COLO668 (cell line): ENCODE data around the gene CIBAR2.
"Not testable (repeated sequence)": the region's sequence is repeated elsewhere in the genome, so short reads cannot be mapped to it uniquely, and the experiment has no call there.

ENCODE experiments used
- DNase-seq: peaks from one replicate; lab custom pipeline; 2025; ENCODE audit not compliant: unreplicated experiment; lab: John Stamatoyannopoulos, UW

Gene CIBAR2

GRCh38 chr16:85128079-85128837 is 16.0 kb upstream of the CIBAR2 start:
- DNase-seq: no peak

GRCh38 chr16:85127379-85127723 is 15.1 kb upstream of the CIBAR2 start:
- DNase-seq: no peak

GRCh38 chr16:85126705-85127378 is 14.6 kb upstream of the CIBAR2 start:
- peak; percentile 40 for DNase-seq

- no peak for DNase-seq
These were observed 14.1 kb upstream of the CIBAR2 start for GRCh38 chr16:85126394-85126704.

- no peak for DNase-seq
These were observed 13.5 kb upstream of the CIBAR2 start for GRCh38 chr16:85125570-85126393.

GRCh38 chr16:85124636-85125346 is 12.5 kb upstream of the CIBAR2 start:
- no peak for DNase-seq

GRCh38 chr16:85123891-85124635 is 11.8 kb upstream of the CIBAR2 start:
- no peak for DNase-seq

GRCh38 chr16:85123441-85123840 is 11.2 kb upstream of the CIBAR2 start:
- DNase-seq: not testable (repeated sequence)

GRCh38 chr16:85120006-85120340 is 7.7 kb upstream of the CIBAR2 start:
- DNase-seq: no peak

GRCh38 chr16:85117418-85117817 is 5.1 kb upstream of the CIBAR2 start:
- no peak for DNase-seq

- peak; percentile 83 for DNase-seq
These were observed 2.8 kb upstream of the CIBAR2 start for GRCh38 chr16:85114909-85115567.

GRCh38 chr16:85113913-85114312 is 1.6 kb upstream of the CIBAR2 start:
- no peak for DNase-seq

GRCh38 chr16:85113168-85113733 is 979 bp upstream of the CIBAR2 start:
- DNase-seq: no peak

GRCh38 chr16:85111184-85111583 is 1.1 kb downstream of the CIBAR2 start:
- no peak for DNase-seq

GRCh38 chr16:85110105-85110504 is 2.2 kb downstream of the CIBAR2 start:
- DNase-seq: no peak

GRCh38 chr16:85107532-85107931 is 4.7 kb downstream of the CIBAR2 start:
- no peak for DNase-seq

GRCh38 chr16:85107083-85107482 is 5.2 kb downstream of the CIBAR2 start:
- DNase-seq: no peak

- DNase-seq: no peak
These were observed 6.8 kb downstream of the CIBAR2 start for GRCh38 chr16:85105475-85105874.

GRCh38 chr16:85104821-85105391 is 7.4 kb downstream of the CIBAR2 start:
- peak; percentile 13 for DNase-seq

- no peak for DNase-seq
These were observed 8.1 kb downstream of the CIBAR2 start for GRCh38 chr16:85104147-85104546.
